Fibroblast of the conjunctiva (primary cell): ENCODE measurements around the gene RFWD3.
"Not testable (repeated sequence)": the region's sequence is repeated elsewhere in the genome, so short reads cannot be mapped to it uniquely, and the experiment has no call there.

ENCODE experiments used
- DNase-seq: peaks from one replicate; pipeline ENCODE4 v3.0.0-alpha.2; 2010; ENCODE audit warnings: low read depth

The RFWD3 gene

GRCh38 chr16:74666425-74667254 is at the start of gene RFWD3:
Gene RFWD3 (minus strand): TSS chr16:74666877. CDS start chr16:74661449, 5,428 bp downstream.
- peak; percentile 98 for DNase-seq

GRCh38 chr16:74716355-74716754 is 49.7 kb upstream of the RFWD3 start:
- DNase-seq: no peak

- DNase-seq: no peak
These were observed 47.2 kb upstream of the RFWD3 start for GRCh38 chr16:74713876-74714275.

GRCh38 chr16:74713325-74713724 is 46.6 kb upstream of the RFWD3 start:
- no peak for DNase-seq

- no peak for DNase-seq
These were observed 45.3 kb upstream of the RFWD3 start for GRCh38 chr16:74711938-74712337.

- no peak for DNase-seq
These were observed 43.7 kb upstream of the RFWD3 start for GRCh38 chr16:74710401-74710800.

- DNase-seq: peak; percentile 49
These were observed 42.8 kb upstream of the RFWD3 start for GRCh38 chr16:74709441-74709877.

- DNase-seq: no peak
These were observed 34.0 kb upstream of the RFWD3 start, which contains the start of gene MLKL for GRCh38 chr16:74700438-74701225. Gene MLKL (minus strand): TSS chr16:74700862. CDS start chr16:74695757, 5,105 bp downstream.

GRCh38 chr16:74700116-74700437 is 33.4 kb upstream of the RFWD3 start:
- no peak for DNase-seq

- no peak for DNase-seq
These were observed 33.0 kb upstream of the RFWD3 start for GRCh38 chr16:74699666-74700065.

GRCh38 chr16:74698222-74698621 is 31.5 kb upstream of the RFWD3 start:
- no peak for DNase-seq

- DNase-seq: peak; percentile 92
These were observed 29.1 kb upstream of the RFWD3 start for GRCh38 chr16:74695450-74696422.

- DNase-seq: no peak
These were observed 24.6 kb upstream of the RFWD3 start for GRCh38 chr16:74691093-74691855.

- no peak for DNase-seq
These were observed 15.9 kb upstream of the RFWD3 start for GRCh38 chr16:74682556-74682955.

- DNase-seq: no peak
These were observed 14.0 kb upstream of the RFWD3 start for GRCh38 chr16:74680681-74681080.

- DNase-seq: no peak
These were observed 13.3 kb upstream of the RFWD3 start for GRCh38 chr16:74679983-74680382.

GRCh38 chr16:74677868-74678267 is 11.2 kb upstream of the RFWD3 start:
- DNase-seq: no peak

GRCh38 chr16:74673876-74674275 is 7.2 kb upstream of the RFWD3 start:
- DNase-seq: no peak

GRCh38 chr16:74668877-74669276 is 2.2 kb upstream of the RFWD3 start:
- DNase-seq: not testable (repeated sequence)

- DNase-seq: no peak
These were observed 601 bp upstream of the RFWD3 start for GRCh38 chr16:74667255-74667700.

GRCh38 chr16:74666010-74666421 is 661 bp downstream of the RFWD3 start:
- DNase-seq: no peak
